Measurements from ENCODE around the gene MDK.
A peak's percentile ranks its signal among the peaks of the same experiment; 100 is the strongest.

The MDK gene

GRCh38 chr11:46352063-46352841 is 29.2 kb upstream of the MDK start (continued):
- TF ChIP-seq, protein P1, sequence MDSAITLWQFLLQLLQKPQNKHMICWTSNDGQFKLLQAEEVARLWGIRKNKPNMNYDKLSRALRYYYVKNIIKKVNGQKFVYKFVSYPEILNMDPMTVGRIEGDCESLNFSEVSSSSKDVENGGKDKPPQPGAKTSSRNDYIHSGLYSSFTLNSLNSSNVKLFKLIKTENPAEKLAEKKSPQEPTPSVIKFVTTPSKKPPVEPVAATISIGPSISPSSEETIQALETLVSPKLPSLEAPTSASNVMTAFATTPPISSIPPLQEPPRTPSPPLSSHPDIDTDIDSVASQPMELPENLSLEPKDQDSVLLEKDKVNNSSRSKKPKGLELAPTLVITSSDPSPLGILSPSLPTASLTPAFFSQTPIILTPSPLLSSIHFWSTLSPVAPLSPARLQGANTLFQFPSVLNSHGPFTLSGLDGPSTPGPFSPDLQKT (IDR thresholded peaks at IDR 0.05; ENCODE audit: borderline replicate concordance, low read depth, low read length): no peak
- no peak for TF ChIP-seq MEIS1 (CRISPR knock-in tag; IDR thresholded peaks at IDR 0.05; ENCODE audit: borderline replicate concordance)
- no peak for TF ChIP-seq ZNF23 (tag by site-specific recombination; IDR thresholded peaks at IDR 0.05; ENCODE audit: borderline replicate concordance)
- TF ChIP-seq, protein P2, sequence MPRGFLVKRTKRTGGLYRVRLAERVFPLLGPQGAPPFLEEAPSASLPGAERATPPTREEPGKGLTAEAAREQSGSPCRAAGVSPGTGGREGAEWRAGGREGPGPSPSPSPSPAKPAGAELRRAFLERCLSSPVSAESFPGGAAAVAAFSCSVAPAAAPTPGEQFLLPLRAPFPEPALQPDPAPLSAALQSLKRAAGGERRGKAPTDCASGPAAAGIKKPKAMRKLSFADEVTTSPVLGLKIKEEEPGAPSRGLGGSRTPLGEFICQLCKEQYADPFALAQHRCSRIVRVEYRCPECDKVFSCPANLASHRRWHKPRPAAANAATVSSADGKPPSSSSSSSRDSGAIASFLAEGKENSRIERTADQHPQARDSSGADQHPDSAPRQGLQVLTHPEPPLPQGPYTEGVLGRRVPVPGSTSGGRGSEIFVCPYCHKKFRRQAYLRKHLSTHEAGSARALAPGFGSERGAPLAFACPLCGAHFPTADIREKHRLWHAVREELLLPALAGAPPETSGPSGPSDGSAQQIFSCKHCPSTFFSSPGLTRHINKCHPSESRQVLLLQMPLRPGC (tag by site-specific recombination; IDR thresholded peaks at IDR 0.05): no peak
- no peak for TF ChIP-seq ZNF335 (tag by site-specific recombination; conservative IDR thresholded peaks at IDR 0.05)
- TF ChIP-seq YY1 (tag by site-specific recombination; IDR thresholded peaks at IDR 0.05): no peak
- no peak for TF ChIP-seq ZFP3 (tag by site-specific recombination; IDR thresholded peaks at IDR 0.05; ENCODE audit: low read depth)

DNA sequence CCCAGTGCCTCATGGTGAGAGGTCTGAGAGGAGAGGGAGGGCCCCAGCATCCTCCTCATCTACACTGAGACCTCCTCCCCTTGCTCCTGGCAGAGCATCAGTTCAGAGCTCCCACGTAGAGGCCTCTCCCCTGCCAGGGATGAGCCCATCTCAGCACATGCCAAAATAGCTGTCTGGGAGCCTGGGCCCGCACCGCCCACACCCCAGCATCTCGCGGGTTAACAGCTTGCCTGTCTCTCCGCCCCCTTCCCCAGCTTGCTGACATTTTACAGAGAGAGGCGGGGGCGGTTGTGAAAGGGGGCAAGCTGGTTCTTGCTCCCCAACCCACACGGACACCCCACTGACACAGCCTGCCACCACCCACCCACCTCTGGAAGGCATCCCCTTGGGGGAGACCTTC is 27.8 kb upstream of the MDK start:
- TF ChIP-seq ZNF529 (tag by site-specific recombination; IDR thresholded peaks at IDR 0.05; ENCODE audit: insufficient replicate concordance) (no peak), EGR2 (tag by site-specific recombination; IDR thresholded peaks at IDR 0.05; ENCODE audit: low read depth) (peak; percentile 98), HOXD13 (CRISPR knock-in tag; IDR thresholded peaks at IDR 0.05; ENCODE audit: borderline replicate concordance) (no peak), ZXDB (tag by site-specific recombination; IDR thresholded peaks at IDR 0.05) (no peak), ZFHX2 (tag by site-specific recombination; conservative IDR thresholded peaks at IDR 0.05) (peak; percentile 99), ZNF175 (tag by site-specific recombination; IDR thresholded peaks at IDR 0.05) (no peak), BCL11B (tag by site-specific recombination; IDR thresholded peaks at IDR 0.05; ENCODE audit: low read depth) (no peak), ZNF610 (tag by site-specific recombination; IDR thresholded peaks at IDR 0.05; ENCODE audit: borderline replicate concordance) (no peak)
- TF ChIP-seq, protein P3, sequence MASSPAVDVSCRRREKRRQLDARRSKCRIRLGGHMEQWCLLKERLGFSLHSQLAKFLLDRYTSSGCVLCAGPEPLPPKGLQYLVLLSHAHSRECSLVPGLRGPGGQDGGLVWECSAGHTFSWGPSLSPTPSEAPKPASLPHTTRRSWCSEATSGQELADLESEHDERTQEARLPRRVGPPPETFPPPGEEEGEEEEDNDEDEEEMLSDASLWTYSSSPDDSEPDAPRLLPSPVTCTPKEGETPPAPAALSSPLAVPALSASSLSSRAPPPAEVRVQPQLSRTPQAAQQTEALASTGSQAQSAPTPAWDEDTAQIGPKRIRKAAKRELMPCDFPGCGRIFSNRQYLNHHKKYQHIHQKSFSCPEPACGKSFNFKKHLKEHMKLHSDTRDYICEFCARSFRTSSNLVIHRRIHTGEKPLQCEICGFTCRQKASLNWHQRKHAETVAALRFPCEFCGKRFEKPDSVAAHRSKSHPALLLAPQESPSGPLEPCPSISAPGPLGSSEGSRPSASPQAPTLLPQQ (tag by site-specific recombination; IDR thresholded peaks at IDR 0.05): 0 out of 2 replicates have a peak, but pooled peaks have one; percentile 19
- CTCF ChIA-PET: interaction anchor here (0.7 to 10.0 kb wide), 6 partner anchors 13 to 904 kb away, joined by 3 to 98 read pairs (median 6); partner anchors contain the start of genes CHRM4 and NR1H3
- Histone ChIP-seq H3K9me3 (ENCODE audit: control insufficient read depth, insufficient read depth, low read depth, low read length) (no peaks in the 10 kb centered on the region), H3K4me3 (ENCODE audit: low read depth, low read length) (no peak overlapping the region), H3K27ac (ENCODE audit: extremely low read depth, low read depth, low read length) (no peak overlapping the region), H3K4me1 (ENCODE audit: control insufficient read depth, insufficient read depth, low read length) (no peaks in the 10 kb centered on the region; the same call in 1 of the 2 replicates), H3K36me3 (ENCODE audit: control insufficient read depth in 2 of 2, insufficient read depth in 1 of 2, low read length in 2 of 2) (peaks cover 0 to 26% of the 10 kb centered on the region in 2 experiments; a peak in 1 of 3 replicates)
- POLR2A ChIA-PET: no interaction called here

DNA sequence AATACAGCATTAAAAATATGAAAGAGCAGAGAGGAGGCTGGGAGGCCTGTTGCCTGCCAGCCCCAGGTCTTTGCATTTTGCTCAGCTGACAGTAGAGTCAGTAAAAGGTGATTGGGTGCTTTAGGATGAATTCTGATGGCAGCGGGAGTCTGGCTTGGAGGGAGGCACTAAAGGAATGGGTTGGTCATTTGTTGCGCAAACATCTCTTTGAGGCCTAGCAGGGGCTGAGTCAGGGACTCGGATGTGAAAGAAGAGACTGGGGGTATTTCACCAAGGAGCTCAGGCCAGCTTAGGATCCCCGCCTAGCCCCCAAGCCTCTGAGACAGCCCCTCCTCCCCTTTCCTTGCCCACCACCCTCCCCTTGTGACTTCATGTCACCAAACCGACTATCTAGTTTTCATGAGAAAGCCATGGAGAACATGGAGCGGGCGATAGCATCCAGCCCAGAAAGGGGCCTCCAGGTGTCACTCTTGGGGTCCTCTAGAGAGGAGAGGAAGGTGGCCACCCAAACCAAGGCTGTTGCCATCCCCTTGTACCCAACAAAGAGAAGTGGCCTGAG is 24.5 kb upstream of the MDK start:
- ChIA-PET POLR2A (interaction anchor here (1.1 kb wide), 1 partner anchor 21 kb away, joined by 4 read pairs; no protein-coding TSS in a partner anchor), CTCF (interaction anchor here (0.5 to 1.9 kb wide), 7 partner anchors 8 to 133 kb away, joined by 3 to 8 read pairs (median 3); partner anchors contain the start of gene DGKZ)
- H3K4me3 ChIP-seq (ENCODE audit: low read depth, low read length): no peak overlapping the region
- peaks cover 0 to 14% of the 10 kb centered on the region in 2 experiments; a peak in 1 of 3 replicates for H3K36me3 ChIP-seq (ENCODE audit: control insufficient read depth in 2 of 2, insufficient read depth in 1 of 2, low read length in 2 of 2)
- peaks cover 9% of the 10 kb centered on the region for H3K4me1 ChIP-seq (ENCODE audit: control insufficient read depth, insufficient read depth, low read length)
- H3K9me3 ChIP-seq (ENCODE audit: control insufficient read depth, insufficient read depth, low read depth, low read length): no peaks in the 10 kb centered on the region
- H3K27ac ChIP-seq (ENCODE audit: extremely low read depth, low read depth, low read length): no peak overlapping the region
- TF ChIP-seq ZNF561 (tag by site-specific recombination; IDR thresholded peaks at IDR 0.05; ENCODE audit: borderline replicate concordance) (no peak), OSR2 (tag by site-specific recombination; IDR thresholded peaks at IDR 0.05) (no peak), ZNF133 (tag by site-specific recombination; IDR thresholded peaks at IDR 0.05) (no peak), ZNF843 (tag by site-specific recombination; IDR thresholded peaks at IDR 0.05) (no peak), ZFP3 (tag by site-specific recombination; IDR thresholded peaks at IDR 0.05; ENCODE audit: low read depth) (no peak), KLF8 (tag by site-specific recombination; IDR thresholded peaks at IDR 0.05) (no peak), ZNF664 (tag by site-specific recombination; IDR thresholded peaks at IDR 0.05) (no peak)
- TF ChIP-seq, protein P4, sequence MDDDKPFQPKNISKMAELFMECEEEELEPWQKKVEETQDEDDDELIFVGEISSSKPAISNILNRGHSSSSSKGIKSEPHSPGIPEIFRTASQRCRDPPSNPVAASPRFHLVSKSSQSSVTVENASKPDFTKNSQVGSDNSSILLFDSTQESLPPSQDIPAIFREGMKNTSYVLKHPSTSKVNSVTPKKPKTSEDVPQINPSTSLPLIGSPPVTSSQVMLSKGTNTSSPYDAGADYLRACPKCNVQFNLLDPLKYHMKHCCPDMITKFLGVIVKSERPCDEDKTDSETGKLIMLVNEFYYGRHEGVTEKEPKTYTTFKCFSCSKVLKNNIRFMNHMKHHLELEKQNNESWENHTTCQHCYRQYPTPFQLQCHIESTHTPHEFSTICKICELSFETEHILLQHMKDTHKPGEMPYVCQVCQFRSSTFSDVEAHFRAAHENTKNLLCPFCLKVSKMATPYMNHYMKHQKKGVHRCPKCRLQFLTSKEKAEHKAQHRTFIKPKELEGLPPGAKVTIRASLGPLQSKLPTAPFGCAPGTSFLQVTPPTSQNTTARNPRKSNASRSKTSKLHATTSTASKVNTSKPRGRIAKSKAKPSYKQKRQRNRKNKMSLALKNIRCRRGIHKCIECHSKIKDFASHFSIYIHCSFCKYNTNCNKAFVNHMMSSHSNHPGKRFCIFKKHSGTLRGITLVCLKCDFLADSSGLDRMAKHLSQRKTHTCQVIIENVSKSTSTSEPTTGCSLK (tag by site-specific recombination; IDR thresholded peaks at IDR 0.05): no peak
- TF ChIP-seq, protein P1 (IDR thresholded peaks at IDR 0.05; ENCODE audit: borderline replicate concordance, low read depth, low read length): no peak
